H9 (cell line): ENCODE data around the gene PCSK9. TPM values are rescaled to one million over a fixed set of nuclear protein-coding genes. Genes with fewer than 3 reads are reported as not detected.

Experiments used
- DNase-seq: peaks from one replicate; pipeline ENCODE4 v3.0.0-alpha.2; 2017
- H2AFZ ChIP-seq: one replicate; pipeline ENCODE4 v1.6.1; 2013; ENCODE audit warnings: mild to moderate bottlenecking, low read length, control low read depth, moderate library complexity
- H2AK5ac ChIP-seq: 2 replicates; pipeline ENCODE4 v1.6.1; 2013; ENCODE audit warnings: low read length, control low read depth, mixed read lengths; ENCODE audit not compliant: insufficient read length
- H2BK120ac ChIP-seq: one replicate; pipeline ENCODE4 v1.6.1; 2013; ENCODE audit warnings: low read depth, mild to moderate bottlenecking, low read length, control low read depth, inconsistent platforms; ENCODE audit not compliant: poor library complexity, severe bottlenecking
- H2BK12ac ChIP-seq: 2 replicates; pipeline ENCODE4 v1.6.1; 2013; ENCODE audit warnings: low read length, control low read depth, mixed read lengths, low read depth; ENCODE audit not compliant: insufficient read length
- H2BK15ac ChIP-seq: 2 replicates; pipeline ENCODE4 v1.6.1; 2013; ENCODE audit warnings: low read depth, low read length, control low read depth
- H2BK20ac ChIP-seq: one replicate; pipeline ENCODE4 v1.6.1; 2013; ENCODE audit warnings: low read depth, mild to moderate bottlenecking, low read length, control low read depth, inconsistent platforms; ENCODE audit not compliant: poor library complexity, severe bottlenecking
- H2BK5ac ChIP-seq: 2 replicates; pipeline ENCODE4 v1.6.1; 2013; ENCODE audit warnings: low read length, control low read depth, mixed read lengths; ENCODE audit not compliant: insufficient read length
- H3K14ac ChIP-seq: 2 replicates; pipeline ENCODE4 v1.6.1; 2013; ENCODE audit warnings: low read length, control low read depth; ENCODE audit not compliant: insufficient read depth
- H3K18ac ChIP-seq: 2 replicates; pipeline ENCODE4 v1.6.1; 2013; ENCODE audit warnings: low read depth, mild to moderate bottlenecking, mixed read lengths, low read length, control low read depth; ENCODE audit not compliant: insufficient read length
- H3K23ac ChIP-seq: 2 replicates; pipeline ENCODE4 v1.6.1; 2013; ENCODE audit warnings: low read length, control low read depth, mixed read lengths, low read depth; ENCODE audit not compliant: insufficient read length
- H3K23me2 ChIP-seq: 2 replicates; pipeline ENCODE4 v1.6.1; 2013; ENCODE audit warnings: low read depth, mild to moderate bottlenecking, mixed read lengths, low read length, control low read depth; ENCODE audit not compliant: insufficient read length, poor library complexity, severe bottlenecking
- H3K27ac ChIP-seq: 2 replicates; pipeline ENCODE4 v1.5.1; 2013; ENCODE audit warnings: low read length, control low read depth, mixed read lengths, low read depth; ENCODE audit not compliant: insufficient read length
- H3K27me3 ChIP-seq: 2 replicates; pipeline ENCODE4 v1.6.1; 2013; ENCODE audit warnings: low read length, control low read depth, inconsistent platforms; ENCODE audit not compliant: insufficient read depth
- H3K4ac ChIP-seq: 2 replicates; pipeline ENCODE4 v1.6.1; 2013; ENCODE audit warnings: low read depth, mild to moderate bottlenecking, control low read depth, inconsistent platforms, low read length, moderate library complexity
- H3K4me1 ChIP-seq: 2 replicates; pipeline ENCODE4 v1.6.1; 2013; ENCODE audit warnings: low read length, control low read depth, inconsistent platforms; ENCODE audit not compliant: insufficient read depth
- H3K4me2 ChIP-seq: 2 replicates; pipeline ENCODE4 v1.6.1; 2013; ENCODE audit warnings: low read length, control low read depth, mixed read lengths; ENCODE audit not compliant: insufficient read length, insufficient read depth
- H3K56ac ChIP-seq: 2 replicates; pipeline ENCODE4 v1.6.1; 2013; ENCODE audit warnings: low read depth, mild to moderate bottlenecking, mixed read lengths, low read length, control low read depth; ENCODE audit not compliant: insufficient read length
- H3K79me1 ChIP-seq: 2 replicates; pipeline ENCODE4 v1.6.1; 2013; ENCODE audit warnings: low read depth, mild to moderate bottlenecking, moderate library complexity, low read length, control low read depth, inconsistent platforms; ENCODE audit not compliant: insufficient read depth, poor library complexity, severe bottlenecking
- H3K79me2 ChIP-seq: 2 replicates; pipeline ENCODE4 v1.6.1; 2013; ENCODE audit warnings: low read length, control low read depth, inconsistent platforms; ENCODE audit not compliant: insufficient read depth
- H3K9ac ChIP-seq: 2 replicates; pipeline ENCODE4 v1.6.1; 2013; ENCODE audit warnings: low read length, control low read depth, mixed read lengths; ENCODE audit not compliant: insufficient read length; ENCODE audit errors: extremely low read depth
- H3K9me3 ChIP-seq: one replicate; pipeline ENCODE4 v1.6.1; 2013; ENCODE audit warnings: low read depth, low read length, inconsistent platforms; ENCODE audit not compliant: control insufficient read depth
- H3T11ph ChIP-seq: one replicate; pipeline ENCODE4 v1.6.1; 2013; ENCODE audit warnings: mild to moderate bottlenecking, low read length, control low read depth, inconsistent platforms
- H4K20me1 ChIP-seq: one replicate; pipeline ENCODE4 v1.6.1; 2013; ENCODE audit not compliant: control insufficient read depth, insufficient read length, insufficient read depth
- H4K5ac ChIP-seq: 2 replicates; pipeline ENCODE4 v1.6.1; 2013; ENCODE audit warnings: low read depth, mild to moderate bottlenecking, mixed read lengths, low read length, control low read depth; ENCODE audit not compliant: insufficient read length
- H4K8ac ChIP-seq: replicated peaks from 2 replicates; pipeline ENCODE4 v1.6.1; 2013; ENCODE audit warnings: low read length, control low read depth, mixed read lengths, low read depth; ENCODE audit not compliant: insufficient read length
- H4K91ac ChIP-seq: 2 replicates; pipeline ENCODE4 v1.6.1; 2013; ENCODE audit warnings: low read depth, mild to moderate bottlenecking, moderate library complexity, mixed read lengths, low read length, control low read depth; ENCODE audit not compliant: insufficient read length
- H3K27ac Mint-ChIP-seq, 3 experiments: 2 replicates in 2 of 3; 3 replicates in 1 of 3; pipeline ENCODE4 v1.8.0; 2020 to 2021; ENCODE audit warnings: mixed read lengths in 3 of 3, mild to moderate bottlenecking in 1 of 3, moderate library complexity in 1 of 3
- H3K27me3 Mint-ChIP-seq: 2 replicates; pipeline ENCODE4 v1.8.0; 2021; ENCODE audit warnings: low read depth, mild to moderate bottlenecking, moderate library complexity, mixed read lengths
- H3K36me3 Mint-ChIP-seq, 3 experiments: 2 replicates in 2 of 3; 3 replicates in 1 of 3; pipeline ENCODE4 v1.8.0; 2020 to 2021; ENCODE audit warnings: low read depth in 3 of 3, mixed read lengths in 3 of 3; ENCODE audit not compliant: insufficient read depth in 1 of 3
- H3K4me1 Mint-ChIP-seq, 2 experiments: 2 replicates each; pipeline ENCODE4 v1.8.0; 2020; ENCODE audit warnings: mixed read lengths in 2 of 2
- H3K4me3 Mint-ChIP-seq, 2 experiments: 2 replicates in 1 of 2; 3 replicates in 1 of 2; pipeline ENCODE4 v1.8.0; 2020 to 2021; ENCODE audit warnings: mild to moderate bottlenecking in 2 of 2, mixed read lengths in 2 of 2, moderate library complexity in 1 of 2
- H3K9me3 Mint-ChIP-seq, 2 experiments: 2 replicates in 1 of 2; 3 replicates in 1 of 2; pipeline ENCODE4 v1.8.0; 2020; ENCODE audit warnings: mild to moderate bottlenecking in 2 of 2, mixed read lengths in 2 of 2, moderate library complexity in 1 of 2
- WGBS: extraction: QIAGEN DNeasy Blood & Tissue Kit; methylation state at CpG from one replicate; pipeline ENCODE4 v1.1.7; 2013; ENCODE audit warnings: missing lambda C conversion rate, low lambda C conversion rate, mixed read lengths; ENCODE audit not compliant: insufficient read length; ENCODE audit errors: extremely low coverage; 5-methylcytosine and 5-hydroxymethylcytosine counted together
- total RNA-seq: library from RNA; stranded (reverse); gene quantifications from 2 replicates; pipeline ENCODE4 v1.2.1, GENCODE V29; 2021
- TF ChIP-seq, protein P1 (sequence below): fragments of 200-600 bp; sonication (generic); conservative IDR thresholded peaks from 3 replicates; pipeline ENCODE4 v1.8.0; 2021; ENCODE audit warnings: antibody characterized with exemption, mild to moderate bottlenecking

Gene PCSK9
- total RNA-seq, 1 experiment from 2014 or later = 75.1 TPM

GRCh38 chr1:55069280-55069679, 29.9 kb downstream of the PCSK9 start:
- Mint-ChIP-seq H3K27ac (peak overlapping the region in 1 of 3 experiments; percentile 82; a peak in 1 of 7 replicates), H3K36me3 (peaks cover 24 to 89% (median 62%) of the 10 kb centered on the region in 3 experiments), H3K4me3 (no peak overlapping the region), H3K4me1 (peaks cover 3 to 9% of the 10 kb centered on the region in 2 experiments; a peak in 2 of 4 replicates), H3K9me3 (no peaks in the 10 kb centered on the region), H3K27me3 (no peaks in the 10 kb centered on the region)
- Histone ChIP-seq H3K79me1 (no peaks in the 10 kb centered on the region), H3K23ac (no peak overlapping the region), H3K27ac (no peak overlapping the region), H3K4ac (no peak overlapping the region), H3K79me2 (no peaks in the 10 kb centered on the region), H3K4me1 (no peaks in the 10 kb centered on the region), H2AFZ (no peak overlapping the region), H3K27me3 (no peaks in the 10 kb centered on the region), H3K56ac (no peak overlapping the region), H2AK5ac (no peak overlapping the region), H3K14ac (no peak overlapping the region), H4K91ac (no peak overlapping the region), H3K9me3 (no peaks in the 10 kb centered on the region), H2BK12ac (no peak overlapping the region), H2BK120ac (no peak overlapping the region), H3T11ph (no peak overlapping the region), H3K23me2 (no peaks in the 10 kb centered on the region), H3K18ac (no peak overlapping the region), H3K4me2 (no peak overlapping the region), H4K20me1 (no peaks in the 10 kb centered on the region), H3K9ac (no peak overlapping the region), H2BK20ac (no peak overlapping the region), H2BK15ac (no peak overlapping the region), H2BK5ac (no peak overlapping the region), H4K8ac (no peak overlapping the region), H4K5ac (no peak overlapping the region)
- TF ChIP-seq, protein P1, sequence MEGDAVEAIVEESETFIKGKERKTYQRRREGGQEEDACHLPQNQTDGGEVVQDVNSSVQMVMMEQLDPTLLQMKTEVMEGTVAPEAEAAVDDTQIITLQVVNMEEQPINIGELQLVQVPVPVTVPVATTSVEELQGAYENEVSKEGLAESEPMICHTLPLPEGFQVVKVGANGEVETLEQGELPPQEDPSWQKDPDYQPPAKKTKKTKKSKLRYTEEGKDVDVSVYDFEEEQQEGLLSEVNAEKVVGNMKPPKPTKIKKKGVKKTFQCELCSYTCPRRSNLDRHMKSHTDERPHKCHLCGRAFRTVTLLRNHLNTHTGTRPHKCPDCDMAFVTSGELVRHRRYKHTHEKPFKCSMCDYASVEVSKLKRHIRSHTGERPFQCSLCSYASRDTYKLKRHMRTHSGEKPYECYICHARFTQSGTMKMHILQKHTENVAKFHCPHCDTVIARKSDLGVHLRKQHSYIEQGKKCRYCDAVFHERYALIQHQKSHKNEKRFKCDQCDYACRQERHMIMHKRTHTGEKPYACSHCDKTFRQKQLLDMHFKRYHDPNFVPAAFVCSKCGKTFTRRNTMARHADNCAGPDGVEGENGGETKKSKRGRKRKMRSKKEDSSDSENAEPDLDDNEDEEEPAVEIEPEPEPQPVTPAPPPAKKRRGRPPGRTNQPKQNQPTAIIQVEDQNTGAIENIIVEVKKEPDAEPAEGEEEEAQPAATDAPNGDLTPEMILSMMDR = no peak
- no CpG with 5 or more reads among the region's 7 CpGs for WGBS
- peak; percentile 31 for DNase-seq
